Thymus (tissue), 11 donors: ENCODE data around the gene DNER. TPM values are rescaled to one million over a fixed set of nuclear protein-coding genes. Genes with fewer than 3 reads are reported as not detected.
"Not testable (repeated sequence)": the region's sequence is repeated elsewhere in the genome, so short reads cannot be mapped to it uniquely, and the experiment has no call there.

Source experiments
- DNase-seq, 9 donors: peaks; one replicate each; pipeline ENCODE4 v3.0.0-alpha.2; 2013; ENCODE audit warnings: low spot score in 9 of 9, low read depth in 6 of 9, missing footprints in 1 of 9
- H3K27ac ChIP-seq, 2 donors: one replicate each; pipeline ENCODE4 v1.5.1; 2013; ENCODE audit warnings: control low read depth in 1 of 2, low read depth in 1 of 2, low read length in 1 of 2, mild to moderate bottlenecking in 1 of 2, moderate library complexity in 1 of 2
- H3K27me3 ChIP-seq, 2 donors: one replicate each; pipeline ENCODE4 v1.5.1; 2013; ENCODE audit warnings: low read length in 1 of 2; ENCODE audit not compliant: control insufficient read depth in 2 of 2, insufficient read depth in 1 of 2
- H3K36me3 ChIP-seq, 2 donors: one replicate each; pipeline ENCODE4 v1.5.1; 2013; ENCODE audit warnings: low read length in 1 of 2, mild to moderate bottlenecking in 1 of 2, moderate library complexity in 1 of 2; ENCODE audit not compliant: control insufficient read depth in 2 of 2, insufficient read depth in 2 of 2
- H3K4me1 ChIP-seq, 2 donors: one replicate each; pipeline ENCODE4 v1.5.1; 2013; ENCODE audit warnings: low read length in 2 of 2; ENCODE audit not compliant: control insufficient read depth in 2 of 2, insufficient read depth in 2 of 2
- H3K4me3 ChIP-seq, 2 donors: one replicate each; pipeline ENCODE4 v1.5.1; 2013; ENCODE audit warnings: low read length in 2 of 2, control low read depth in 1 of 2, mild to moderate bottlenecking in 1 of 2
- H3K9me3 ChIP-seq, 2 donors: one replicate each; pipeline ENCODE4 v1.5.1; 2013; ENCODE audit warnings: low read length in 1 of 2, mild to moderate bottlenecking in 1 of 2; ENCODE audit not compliant: control insufficient read depth in 2 of 2, insufficient read depth in 1 of 2
- WGBS: extraction: QIAGEN DNeasy Blood & Tissue Kit; methylation state at CpG from one replicate; pipeline ENCODE4 v1.1.7; 2013; 5-methylcytosine and 5-hydroxymethylcytosine counted together
- polyA plus RNA-seq: library from polyadenylated mRNA; stranded (reverse); fragments of 200-250 nt; gene quantifications from one replicate; pipeline ENCODE4 v1.2.3, GENCODE V29; 2013
- total RNA-seq: library from RNA; stranded (reverse); fragments of 120-200 nt; gene quantifications from one replicate; pipeline ENCODE4 v1.2.4, GENCODE V29; 2013
- donor health status: healthy.

The DNER gene
- total and polyA plus RNA-seq, 2 donors: 0.09 to 0.59 TPM

GRCh38 chr2:229723192-229723591 lies 8.8 kb upstream of the DNER start:
- not testable (repeated sequence) for H3K27me3 ChIP-seq, H3K4me1 ChIP-seq, H3K27ac ChIP-seq, DNase-seq, H3K9me3 ChIP-seq, H3K4me3 ChIP-seq, H3K36me3 ChIP-seq
- WGBS: 70% methylated on average over 3 of the region's 3 CpGs

- Histone ChIP-seq H3K9me3 (no peaks in the 10 kb centered on the region), H3K36me3 (no peaks in the 10 kb centered on the region), H3K27me3 (peaks cover 4 to 27% of the 10 kb centered on the region in 2 donors), H3K4me1 (peaks cover 2 to 8% of the 10 kb centered on the region in 2 donors), H3K4me3 (no peak overlapping the region), H3K27ac (no peak overlapping the region)
- no peak for DNase-seq
- WGBS: 74% methylated on average over 3 of the region's 3 CpGs
These were observed 5.7 kb upstream of the DNER start for GRCh38 chr2:229719926-229720647.

GRCh38 chr2:229718057-229718456 lies 3.7 kb upstream of the DNER start:
- WGBS: 57% methylated on average over 2 of the region's 2 CpGs
- Histone ChIP-seq H3K4me1 (peaks cover 12 to 22% of the 10 kb centered on the region in 2 donors), H3K36me3 (no peaks in the 10 kb centered on the region), H3K4me3 (no peak overlapping the region), H3K27ac (no peak overlapping the region), H3K9me3 (peaks cover 0 to 2% of the 10 kb centered on the region in 2 donors), H3K27me3 (peaks cover 24 to 44% of the 10 kb centered on the region in 2 donors)
- DNase-seq: no peak

GRCh38 chr2:229715895-229716507 lies 1.6 kb upstream of the DNER start:
- H3K27ac ChIP-seq: no peak overlapping the region
- DNase-seq: peak in 6 of 9 donors; percentile 26 to 69 (median 40)
- no peaks in the 10 kb centered on the region for H3K36me3 ChIP-seq
- H3K4me1 ChIP-seq: peaks cover 12 to 22% of the 10 kb centered on the region in 2 donors
- 9% methylated on average over 4 of the region's 4 CpGs for WGBS
- no peak overlapping the region for H3K4me3 ChIP-seq
- H3K9me3 ChIP-seq: peaks cover 0 to 3% of the 10 kb centered on the region in 2 donors
- peaks cover 41 to 65% of the 10 kb centered on the region in 2 donors for H3K27me3 ChIP-seq

- peak in 7 of 9 donors; percentile 14 to 65 (median 32) for DNase-seq
- Histone ChIP-seq H3K27ac (no peak overlapping the region), H3K27me3 (peaks cover 46 to 73% of the 10 kb centered on the region in 2 donors), H3K9me3 (peaks cover 0 to 3% of the 10 kb centered on the region in 2 donors), H3K36me3 (no peaks in the 10 kb centered on the region), H3K4me3 (peak overlapping the region; percentile 20 to 48), H3K4me1 (peaks cover 12 to 22% of the 10 kb centered on the region in 2 donors)
- 2% methylated on average over 60 of the region's 60 CpGs for WGBS
These were observed 584 bp upstream of the DNER start for GRCh38 chr2:229714736-229715541.

GRCh38 chr2:229713371-229714079 lies 830 bp downstream of the DNER start:
- Histone ChIP-seq H3K27me3 (peaks cover 46 to 71% of the 10 kb centered on the region in 2 donors), H3K36me3 (no peaks in the 10 kb centered on the region), H3K4me3 (peak overlapping the region in 1 of 2 donors; percentile 48), H3K4me1 (peaks cover 12 to 22% of the 10 kb centered on the region in 2 donors), H3K27ac (no peak overlapping the region), H3K9me3 (peaks cover 0 to 3% of the 10 kb centered on the region in 2 donors)
- WGBS: 4% methylated on average over 61 of the region's 61 CpGs
- DNase-seq: peak in 2 of 9 donors; percentile 3 to 7

GRCh38 chr2:229712136-229712535 lies 2.2 kb downstream of the DNER start:
- no peak for DNase-seq
- Histone ChIP-seq H3K9me3 (peaks cover 0 to 3% of the 10 kb centered on the region in 2 donors), H3K36me3 (no peaks in the 10 kb centered on the region), H3K27me3 (peaks cover 46 to 69% of the 10 kb centered on the region in 2 donors), H3K4me3 (no peak overlapping the region), H3K27ac (no peak overlapping the region), H3K4me1 (peaks cover 12 to 22% of the 10 kb centered on the region in 2 donors)
- WGBS: 92% methylated on average over 3 of the region's 3 CpGs

- WGBS: 72% methylated on average over 2 of the region's 2 CpGs
These were observed 6.0 kb downstream of the DNER start for GRCh38 chr2:229708335-229708734.

More at GRCh38 chr2:229708335-229708734, 6.0 kb downstream of the DNER start:
- H3K27me3 ChIP-seq: peaks cover 24 to 40% of the 10 kb centered on the region in 2 donors
- H3K36me3 ChIP-seq: no peaks in the 10 kb centered on the region
- DNase-seq: no peak
- peaks cover 0 to 1% of the 10 kb centered on the region in 2 donors for H3K4me1 ChIP-seq
- no peak overlapping the region for H3K4me3 ChIP-seq
- no peak overlapping the region for H3K27ac ChIP-seq
- peaks cover 0 to 3% of the 10 kb centered on the region in 2 donors for H3K9me3 ChIP-seq
